ENCODE results near the gene TGFBR3L. TPM values are rescaled to one million over a fixed set of nuclear protein-coding genes. Genes with fewer than 3 reads are reported as not detected.

TGFBR3L gene
- total RNA-seq, 1 donor from 2014 or later, result 8.5 TPM

DNA sequence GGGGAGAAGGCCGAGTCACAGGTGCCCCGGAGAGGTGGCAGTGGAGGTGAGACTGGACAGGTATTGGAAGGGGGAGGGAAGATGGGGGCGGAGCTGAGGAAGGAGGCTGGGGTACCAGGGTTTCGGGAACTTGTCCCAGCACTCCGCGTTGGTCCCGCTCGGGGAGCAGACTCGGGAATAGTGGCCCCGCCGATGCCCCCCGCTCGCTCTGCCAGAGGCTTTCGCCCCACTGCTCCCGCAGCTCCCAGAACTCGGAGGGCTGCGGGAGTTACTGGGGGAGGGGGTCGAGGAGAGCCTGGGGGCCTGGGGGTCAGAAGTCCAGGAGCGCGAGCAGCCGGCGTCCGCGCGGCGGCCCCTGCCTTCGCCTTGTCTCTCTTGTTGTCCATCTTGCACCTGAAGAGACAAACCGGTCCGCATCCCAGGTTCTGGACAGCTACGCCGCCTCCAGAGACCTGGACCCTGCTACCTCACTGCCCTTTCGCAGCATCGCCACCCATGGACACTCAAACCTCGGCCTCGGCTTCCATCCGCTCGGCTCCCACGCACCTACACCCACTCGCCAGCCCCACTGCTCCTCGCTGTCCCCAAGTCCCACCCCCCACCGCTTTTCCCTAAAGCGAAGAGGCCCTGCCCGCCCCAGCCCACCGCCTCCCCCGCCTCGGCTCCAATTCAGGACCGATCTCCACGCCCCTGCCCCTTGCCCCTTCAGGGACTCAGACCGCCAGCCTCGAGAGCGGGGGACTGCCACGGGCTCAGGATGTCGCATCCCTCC is 41.1 kb upstream of the TGFBR3L start:
- DNase-seq, result no peak
- Mint-ChIP-seq H3K4me3 (peak overlapping the region; percentile 66), H3K36me3 (ENCODE audit: low read depth) (no peaks in the 10 kb centered on the region), H3K4me1 (peaks cover 23% of the 10 kb centered on the region), H3K27me3 (peaks cover 40% of the 10 kb centered on the region), H3K9me3 (peaks cover 9% of the 10 kb centered on the region), H3K27ac (no peak overlapping the region)
- intact Hi-C loops (cut with micrococcal nuclease), result no loop called here

DNA sequence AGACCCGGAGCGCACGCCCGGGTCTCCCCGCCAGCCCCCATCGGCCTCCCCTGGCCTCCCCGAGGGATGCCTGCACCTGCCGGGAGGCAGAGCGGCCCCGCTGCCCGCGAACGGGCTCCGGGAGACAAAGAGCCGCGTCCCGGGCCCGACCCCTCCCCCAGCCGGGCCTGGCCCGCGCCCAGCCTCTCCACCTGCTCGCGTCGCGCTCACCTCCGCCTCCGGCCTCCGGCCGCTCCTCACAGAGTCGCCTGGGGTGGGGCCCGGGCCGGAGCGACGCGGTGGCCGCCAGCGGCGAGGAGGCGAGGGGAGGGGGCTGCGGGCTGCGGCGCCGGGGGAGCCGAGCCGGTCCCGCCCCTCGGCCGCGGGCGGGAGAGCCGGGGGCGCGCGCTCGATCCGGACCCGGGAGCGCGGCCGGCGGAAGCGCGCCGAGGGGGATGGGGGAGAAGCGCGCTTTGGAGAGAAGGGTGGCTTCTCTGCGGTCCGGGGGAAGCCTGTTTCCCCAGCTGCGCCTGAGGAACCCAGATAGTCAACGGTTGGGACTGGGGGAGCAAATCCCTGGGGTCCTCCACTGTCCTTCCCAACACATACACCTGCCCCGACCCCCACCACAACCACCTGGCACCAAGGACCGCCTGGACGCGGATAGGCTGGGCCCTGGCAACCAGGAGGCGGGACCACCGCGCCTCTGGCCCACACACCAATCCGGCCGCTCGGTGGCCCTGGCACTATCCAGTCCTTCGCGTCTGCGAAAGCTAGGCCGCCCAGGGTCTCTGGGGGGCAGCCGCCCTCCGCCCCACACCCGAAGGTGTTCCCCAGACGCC is 40.3 kb upstream of the TGFBR3L start, which contains the start of gene PRR36:
TSS of gene PRR36 (minus strand) at position 315 of the 821 bp plus-strand sequence. CDS start 701 bp downstream, outside the sequence.
- H3K4me3 Mint-ChIP-seq, result peak within 1 kb of the TSS; percentile 66
- H3K27ac Mint-ChIP-seq, result no peak within 1 kb of the TSS
- H3K27me3 Mint-ChIP-seq, result peaks cover 40% of the 10 kb centered on the region
- no peak for DNase-seq
- intact Hi-C loops (cut with micrococcal nuclease), result no loop called here
- peaks cover 9% of the 10 kb centered on the region for H3K9me3 Mint-ChIP-seq
- no peaks in the 10 kb centered on the region for H3K36me3 Mint-ChIP-seq (ENCODE audit: low read depth)
- H3K4me1 Mint-ChIP-seq, result peaks cover 19% of the 10 kb centered on the region

DNA sequence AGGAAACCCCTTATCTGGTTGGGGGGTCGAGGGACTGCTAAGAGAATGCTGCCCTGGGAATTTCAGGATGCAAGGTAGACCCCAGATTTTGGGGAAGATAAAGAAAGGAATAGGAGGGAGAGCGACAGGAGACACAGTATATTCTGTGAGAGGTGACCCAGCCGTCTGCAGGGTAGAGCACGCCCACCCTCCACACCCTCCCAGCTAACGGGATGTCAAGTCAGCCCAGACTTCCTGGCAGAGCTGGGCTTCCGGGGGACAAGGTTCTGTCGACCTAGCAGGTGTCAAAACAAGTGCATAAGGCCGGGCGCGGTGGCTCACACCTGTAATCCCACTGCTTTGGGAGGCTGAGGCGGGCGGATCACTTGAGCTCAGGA is 39.7 kb upstream of the TGFBR3L start:
- Mint-ChIP-seq H3K27ac (no peak overlapping the region), H3K4me3 (no peak overlapping the region), H3K9me3 (peaks cover 9% of the 10 kb centered on the region), H3K27me3 (peaks cover 40% of the 10 kb centered on the region), H3K36me3 (ENCODE audit: low read depth) (no peaks in the 10 kb centered on the region), H3K4me1 (peaks cover 19% of the 10 kb centered on the region)
- DNase-seq, result no peak
- intact Hi-C loops (cut with micrococcal nuclease), result no loop called here

DNA sequence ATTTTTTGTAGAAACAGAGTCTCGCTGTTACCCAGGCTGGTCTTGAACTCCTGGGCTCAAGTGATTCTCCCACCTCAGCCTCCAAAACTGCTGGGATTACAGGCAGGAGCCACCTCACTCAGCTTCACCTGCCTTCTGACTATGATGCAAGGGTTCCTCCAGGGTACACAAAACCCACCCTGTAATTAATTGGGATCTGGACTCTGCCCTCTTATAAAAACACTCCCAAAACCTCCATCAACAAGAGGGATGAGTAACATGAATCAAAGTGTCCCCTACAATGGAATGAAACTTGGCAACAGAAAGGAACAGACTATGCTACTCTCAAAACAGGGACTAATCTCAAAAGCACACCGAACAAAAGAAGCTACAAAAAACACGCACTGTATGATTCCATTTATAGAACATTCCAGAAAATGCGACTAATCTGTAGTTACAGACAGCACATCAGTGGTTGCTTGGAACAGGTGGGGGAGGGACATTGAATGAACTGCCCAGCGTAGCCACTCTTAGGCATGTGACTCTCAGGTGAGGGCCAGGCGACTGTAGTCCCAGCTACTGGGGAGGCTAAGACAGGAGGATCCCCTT is 37.3 kb upstream of the TGFBR3L start:
- intact Hi-C loops (cut with micrococcal nuclease), result no loop called here
- H3K27ac Mint-ChIP-seq, result no peak overlapping the region
- no peaks in the 10 kb centered on the region for H3K9me3 Mint-ChIP-seq
- H3K36me3 Mint-ChIP-seq (ENCODE audit: low read depth), result no peaks in the 10 kb centered on the region
- H3K27me3 Mint-ChIP-seq, result peaks cover 27% of the 10 kb centered on the region
- H3K4me1 Mint-ChIP-seq, result peaks cover 7% of the 10 kb centered on the region
- no peak for DNase-seq
- H3K4me3 Mint-ChIP-seq, result no peak overlapping the region

DNA sequence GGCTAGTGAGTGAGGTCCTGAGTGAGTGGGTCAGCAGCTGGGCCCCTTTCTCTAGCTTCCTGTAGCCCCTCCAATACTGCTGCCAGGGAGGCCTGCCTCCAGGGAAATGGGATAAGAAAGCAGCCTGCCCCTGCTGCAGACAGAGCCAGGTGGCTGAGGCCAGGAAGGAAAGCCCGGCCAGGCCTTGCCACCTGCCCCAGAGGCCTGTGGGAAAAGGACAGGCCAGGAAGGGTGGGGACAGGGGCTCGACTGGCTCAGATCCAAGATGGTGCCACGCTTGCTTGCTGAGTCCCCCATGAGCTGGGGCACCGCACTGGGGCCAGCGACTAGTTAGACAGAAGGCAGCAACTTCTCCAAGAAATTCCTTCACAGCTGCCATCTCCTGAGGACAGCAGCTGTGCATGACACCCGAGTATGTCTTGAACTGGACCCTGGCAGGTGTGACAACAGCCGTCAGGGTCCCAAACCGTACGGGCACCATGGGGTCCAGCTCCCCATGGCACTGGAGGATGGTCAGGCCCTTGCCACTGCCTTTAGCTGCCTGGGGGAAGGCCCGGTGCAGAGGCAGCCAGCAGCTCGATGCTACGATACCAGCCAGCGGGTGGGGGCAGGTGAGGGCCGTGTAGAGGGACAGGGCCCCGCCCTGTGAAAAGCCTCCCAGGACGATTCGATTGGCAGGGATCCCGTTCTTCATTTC is 35.4 kb upstream of the TGFBR3L start:
- peak; percentile 61 for DNase-seq
- Mint-ChIP-seq H3K27ac (no peak overlapping the region), H3K27me3 (peaks cover 20% of the 10 kb centered on the region), H3K4me1 (peaks cover 6% of the 10 kb centered on the region), H3K9me3 (no peaks in the 10 kb centered on the region), H3K36me3 (ENCODE audit: low read depth) (no peaks in the 10 kb centered on the region), H3K4me3 (no peak overlapping the region)
- intact Hi-C loops (cut with micrococcal nuclease), result no loop called here

DNA sequence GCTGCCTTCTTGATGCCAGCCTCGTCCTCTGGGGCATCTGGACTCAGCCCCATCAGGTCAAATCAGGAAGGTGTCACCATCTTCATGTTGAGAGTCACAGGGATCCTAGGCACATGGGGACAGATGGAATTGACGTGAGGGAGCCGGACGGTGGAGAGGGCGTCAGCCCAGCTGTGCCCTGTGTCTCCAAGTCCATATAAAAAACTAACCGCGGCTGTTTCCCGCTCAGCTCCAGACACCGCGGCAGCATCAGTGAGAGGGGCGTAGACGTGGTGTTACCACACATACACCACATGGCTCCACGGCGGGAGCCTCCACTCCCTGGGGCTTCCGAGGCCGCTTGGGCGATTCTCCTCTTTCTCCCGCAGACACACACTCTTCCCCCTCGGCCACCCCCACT is 34.8 kb upstream of the TGFBR3L start:
- H3K9me3 Mint-ChIP-seq, result no peaks in the 10 kb centered on the region
- H3K36me3 Mint-ChIP-seq (ENCODE audit: low read depth), result no peaks in the 10 kb centered on the region
- H3K4me3 Mint-ChIP-seq, result no peak overlapping the region
- no peak overlapping the region for H3K27ac Mint-ChIP-seq
- peaks cover 3% of the 10 kb centered on the region for H3K4me1 Mint-ChIP-seq
- intact Hi-C loops (cut with micrococcal nuclease), result no loop called here
- peaks cover 16% of the 10 kb centered on the region for H3K27me3 Mint-ChIP-seq
- DNase-seq, result peak; percentile 61

DNA sequence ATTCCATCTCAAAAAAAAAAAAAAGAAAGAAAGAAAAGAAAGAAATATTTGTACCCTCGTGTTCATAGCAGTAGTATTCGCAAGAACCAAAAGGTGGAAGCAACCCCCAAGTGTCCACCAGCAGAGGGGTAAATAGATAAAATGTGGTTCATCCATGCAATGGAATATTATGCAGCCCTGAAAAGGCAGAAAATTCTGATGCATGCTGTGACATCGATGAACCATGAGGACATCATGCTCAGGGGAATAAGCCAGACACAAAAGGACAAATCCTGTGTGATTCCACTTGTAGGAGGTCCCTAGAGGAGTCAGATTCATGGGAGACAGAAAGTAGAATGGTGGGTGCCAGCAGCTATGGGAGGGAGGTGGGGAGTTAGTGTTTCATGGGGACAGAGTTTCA is 32.7 kb upstream of the TGFBR3L start:
- H3K4me3 Mint-ChIP-seq, result no peak overlapping the region
- H3K27ac Mint-ChIP-seq, result no peak overlapping the region
- DNase-seq, result no peak
- intact Hi-C loops (cut with micrococcal nuclease), result no loop called here
- H3K27me3 Mint-ChIP-seq, result no peaks in the 10 kb centered on the region
- H3K4me1 Mint-ChIP-seq, result peaks cover 3% of the 10 kb centered on the region
- H3K9me3 Mint-ChIP-seq, result no peaks in the 10 kb centered on the region
- H3K36me3 Mint-ChIP-seq (ENCODE audit: low read depth), result no peaks in the 10 kb centered on the region

DNA sequence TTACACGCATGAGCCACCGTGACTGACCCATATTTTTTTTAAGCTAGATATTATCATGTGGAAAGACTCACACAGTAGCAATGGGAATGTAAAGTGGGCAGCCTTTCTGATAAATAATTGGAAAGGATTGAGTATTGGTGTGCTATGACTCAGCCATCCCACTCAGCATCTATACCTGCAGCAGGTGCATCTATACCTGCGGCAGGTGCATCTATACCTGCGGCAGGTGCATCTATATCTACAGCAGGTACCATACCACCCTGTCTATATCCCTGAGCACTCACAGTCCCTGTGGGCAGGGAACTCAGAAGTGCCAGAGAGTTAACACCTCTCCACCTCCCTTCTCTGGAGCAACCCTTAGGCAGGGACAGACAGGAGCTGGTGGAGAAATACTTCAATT is 31.5 kb upstream of the TGFBR3L start:
- Mint-ChIP-seq H3K4me3 (no peak overlapping the region), H3K9me3 (no peaks in the 10 kb centered on the region), H3K27ac (no peak overlapping the region), H3K27me3 (peaks cover 2% of the 10 kb centered on the region), H3K4me1 (peaks cover 3% of the 10 kb centered on the region), H3K36me3 (ENCODE audit: low read depth) (no peaks in the 10 kb centered on the region)
- intact Hi-C loops (cut with micrococcal nuclease), result no loop called here
- no peak for DNase-seq

DNA sequence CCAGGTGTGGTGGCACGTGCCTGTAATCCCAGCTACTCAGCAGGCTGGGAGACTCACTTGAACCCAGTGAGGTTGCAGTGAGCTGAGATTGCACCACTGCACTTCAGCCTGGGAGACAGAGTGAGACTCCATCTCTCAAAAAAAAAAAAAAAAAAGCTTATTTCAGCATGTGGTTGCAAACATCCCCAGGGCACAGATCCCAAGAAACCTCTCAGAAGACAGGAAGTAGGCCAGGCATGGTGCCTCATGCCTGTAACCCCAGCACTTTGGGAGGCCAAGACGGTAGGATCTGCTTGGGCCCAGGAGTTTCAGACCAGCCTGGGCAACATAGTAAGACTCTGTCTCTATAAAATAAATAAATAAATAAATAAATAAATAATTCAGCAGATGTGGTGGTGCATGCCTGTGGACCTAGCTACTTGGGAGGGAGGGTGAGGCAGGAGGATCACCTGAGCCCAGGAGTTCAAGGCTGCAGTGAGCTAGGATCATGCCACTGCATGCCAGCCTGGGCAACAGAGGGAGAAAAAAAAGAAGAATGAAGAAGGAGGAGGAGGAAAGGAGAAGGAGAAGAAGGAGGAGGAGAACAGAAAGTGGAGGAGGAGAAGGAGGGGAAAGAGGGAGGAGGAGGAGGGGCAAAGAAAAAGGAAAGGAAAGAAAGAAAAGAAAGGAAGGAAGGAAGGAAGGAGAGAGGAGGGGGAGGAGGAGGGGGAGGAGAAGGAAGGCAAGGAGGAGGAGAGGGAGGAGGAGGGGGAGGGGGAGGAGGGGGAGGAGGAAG is 30.6 kb upstream of the TGFBR3L start:
- Mint-ChIP-seq H3K36me3 (ENCODE audit: low read depth) (no peaks in the 10 kb centered on the region), H3K4me3 (no peak overlapping the region), H3K4me1 (peaks cover 3% of the 10 kb centered on the region), H3K27ac (no peak overlapping the region), H3K9me3 (no peaks in the 10 kb centered on the region), H3K27me3 (peaks cover 5% of the 10 kb centered on the region)
- intact Hi-C loops (cut with micrococcal nuclease), result no loop called here
- DNase-seq, result no peak

DNA sequence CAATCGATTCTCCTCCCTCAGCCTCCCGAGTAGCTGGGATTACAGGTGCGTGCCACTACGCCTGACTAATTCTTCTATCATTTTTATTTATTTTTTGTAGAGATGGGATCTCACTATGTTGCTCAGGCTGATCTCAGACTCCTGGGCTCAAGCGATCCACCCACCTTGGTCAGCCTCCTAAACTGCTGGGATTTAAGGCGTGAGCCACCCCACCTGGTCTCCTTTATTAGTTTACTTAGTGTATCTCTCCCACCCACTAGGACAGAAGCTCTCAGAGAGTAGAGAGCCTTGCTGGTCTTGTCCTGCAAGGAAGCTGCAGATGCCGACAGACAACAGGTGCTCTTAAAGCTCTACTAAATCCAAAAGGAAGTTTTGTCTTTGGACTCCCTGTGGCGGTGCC is 28.8 kb upstream of the TGFBR3L start:
- DNase-seq, result no peak
- Mint-ChIP-seq H3K27me3 (peaks cover 8% of the 10 kb centered on the region), H3K27ac (no peak overlapping the region), H3K4me1 (peaks cover 3% of the 10 kb centered on the region), H3K9me3 (no peaks in the 10 kb centered on the region), H3K36me3 (ENCODE audit: low read depth) (no peaks in the 10 kb centered on the region), H3K4me3 (no peak overlapping the region)
- intact Hi-C loops (cut with micrococcal nuclease), result no loop called here

DNA sequence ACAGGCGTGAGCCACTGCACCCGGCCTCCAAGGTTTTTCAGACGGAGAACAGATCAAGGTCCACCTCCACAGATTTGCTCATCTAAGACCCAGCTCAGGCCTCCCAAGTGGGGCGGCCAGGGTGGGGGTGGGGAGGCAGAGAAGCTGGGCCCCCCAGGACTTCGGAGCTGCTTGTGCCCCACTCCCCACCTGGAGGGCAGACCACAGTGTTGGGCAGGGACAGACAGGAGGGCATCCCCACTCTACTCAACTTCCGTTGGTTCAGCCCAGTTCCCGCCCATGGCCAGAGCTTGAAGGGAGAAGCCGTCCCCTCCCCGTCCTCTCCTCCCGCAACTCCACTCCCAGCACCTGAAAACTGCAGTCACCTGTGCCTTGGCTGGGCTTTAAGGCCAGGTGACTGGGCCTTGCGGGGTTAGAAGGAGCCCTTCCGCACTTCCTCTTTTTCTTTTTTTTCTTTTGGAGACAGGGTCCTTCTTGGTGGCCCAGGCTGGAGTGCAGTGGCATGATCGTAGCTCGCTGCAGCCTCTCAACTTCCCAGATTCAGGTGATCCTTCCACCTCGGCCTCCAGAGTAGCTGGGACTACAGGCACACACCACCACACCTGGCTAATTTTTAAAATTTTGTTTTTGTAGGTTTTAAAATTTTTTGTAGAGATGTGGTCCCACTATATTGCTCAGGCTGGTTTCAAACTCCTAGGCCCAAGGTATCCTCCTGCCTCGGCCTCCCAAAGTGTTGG is 27.1 kb upstream of the TGFBR3L start:
- no peak overlapping the region for H3K27ac Mint-ChIP-seq
- H3K9me3 Mint-ChIP-seq, result no peaks in the 10 kb centered on the region
- no peak for DNase-seq
- peaks cover 8% of the 10 kb centered on the region for H3K27me3 Mint-ChIP-seq
- intact Hi-C loops (cut with micrococcal nuclease), result no loop called here
- no peaks in the 10 kb centered on the region for H3K36me3 Mint-ChIP-seq (ENCODE audit: low read depth)
- peaks cover 3% of the 10 kb centered on the region for H3K4me1 Mint-ChIP-seq
- no peak overlapping the region for H3K4me3 Mint-ChIP-seq

DNA sequence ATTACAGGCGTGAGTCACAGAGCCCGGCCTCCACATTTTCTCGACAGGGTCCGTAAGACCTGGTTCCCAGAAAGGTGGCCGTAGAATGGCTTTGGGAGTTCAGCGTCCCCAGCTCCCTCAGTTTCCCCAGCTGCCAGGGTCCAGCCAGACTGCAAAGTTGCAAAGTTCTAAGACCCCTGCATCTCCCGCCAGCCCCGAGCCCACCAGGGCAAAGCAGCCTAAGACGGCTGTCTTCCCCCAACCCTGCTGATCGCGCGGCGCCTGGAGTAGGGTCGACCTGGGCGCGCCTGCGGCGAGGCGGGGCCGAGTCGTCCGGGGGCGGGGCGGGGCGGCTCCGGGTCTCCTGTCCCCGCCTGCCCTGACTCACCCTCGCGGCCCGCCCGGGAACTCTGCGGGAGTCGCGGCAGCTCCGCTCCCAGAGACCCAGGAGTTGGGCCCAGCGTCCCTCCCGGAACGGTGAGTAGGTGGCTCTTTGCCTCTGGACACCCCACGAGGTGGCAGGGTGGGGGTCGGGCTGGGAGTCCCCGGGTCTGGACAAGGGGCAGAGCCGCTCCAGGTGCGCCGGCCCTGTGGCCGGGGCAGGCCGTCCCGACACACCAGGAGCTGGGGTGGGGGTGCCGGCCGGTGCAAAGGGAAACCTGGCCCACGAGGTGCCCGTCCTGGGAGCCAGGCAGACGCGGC is 26.3 kb upstream of the TGFBR3L start, which contains the start of gene LRRC8E:
TSS of gene LRRC8E (plus strand) at position 366 of the 681 bp plus-strand sequence. CDS start 7,094 bp downstream, outside the sequence.
- Mint-ChIP-seq H3K9me3 (no peaks in the 10 kb centered on the region), H3K27me3 (peaks cover 8% of the 10 kb centered on the region), H3K27ac (no peak within 1 kb of the TSS), H3K4me1 (peaks cover 3% of the 10 kb centered on the region), H3K4me3 (no peak within 1 kb of the TSS), H3K36me3 (ENCODE audit: low read depth) (no peaks in the 10 kb centered on the region)
- peak; percentile 79 for DNase-seq
- intact Hi-C loops (cut with micrococcal nuclease), result no loop called here

Measured in activated CD4-positive, alpha-beta T cell treated with anti-CD3 and anti-CD28 coated beads, Interleukin-2, amount 10 ng/mL, durations not matched to agents 24 days and 14 days (primary cell).